ENCODE measurements around the gene MSMP. TPM values are rescaled to one million over a fixed set of nuclear protein-coding genes. Genes with fewer than 3 reads are reported as not detected.

MSMP gene
- total RNA-seq, 6 donors from 2014 or later: 1.1 to 2.8 TPM; not detected in 4

DNA sequence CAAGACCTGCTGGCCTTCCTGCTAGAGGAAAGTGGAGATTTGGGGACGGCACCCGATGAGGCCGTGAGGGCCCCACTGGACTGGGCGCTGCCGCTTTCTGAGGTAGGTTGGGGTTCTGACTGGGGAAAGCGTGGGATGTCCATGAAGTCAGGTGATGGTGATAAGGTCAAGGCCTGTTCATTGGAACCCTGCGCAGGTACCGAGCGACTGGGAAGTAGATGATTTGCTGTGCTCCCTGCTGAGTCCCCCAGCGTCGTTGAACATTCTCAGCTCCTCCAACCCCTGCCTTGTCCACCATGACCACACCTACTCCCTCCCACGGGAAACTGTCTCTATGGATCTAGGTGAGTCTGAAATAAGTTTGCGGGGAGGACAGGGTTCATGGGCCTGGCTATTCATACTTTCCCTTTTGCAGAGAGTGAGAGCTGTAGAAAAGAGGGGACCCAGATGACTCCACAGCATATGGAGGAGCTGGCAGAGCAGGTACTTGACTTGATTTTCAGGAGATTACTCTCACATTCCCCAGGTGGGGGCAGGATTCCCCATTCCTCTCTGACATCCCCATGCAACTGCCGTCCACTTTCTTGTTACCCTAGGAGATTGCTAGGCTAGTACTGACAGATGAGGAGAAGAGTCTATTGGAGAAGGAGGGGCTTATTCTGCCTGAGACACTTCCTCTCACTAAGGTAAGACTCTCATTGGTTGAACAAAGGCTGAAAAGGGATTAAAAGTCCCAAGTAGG, 21.1 kb downstream of the MSMP start:
- Histone ChIP-seq H3K27ac (peak overlapping the region; percentile 94 to 99 (median 97)), H3K4me3 (peak overlapping the region; percentile 54 to 85 (median 64)), H3K9me3 (no peaks in the 10 kb centered on the region), H3K4me1 (peaks cover 41 to 59% (median 48%) of the 10 kb centered on the region in 4 donors), H3K36me3 (peaks cover 26 to 38% (median 32%) of the 10 kb centered on the region in 4 donors), H3K27me3 (no peaks in the 10 kb centered on the region)
- 3% methylated on average over 8 to 10 of the region's 14 CpGs for WGBS, 2 donors
- TF ChIP-seq POLR2A (IDR thresholded peaks at IDR 0.05) (no peak), POLR2AphosphoS5 (IDR thresholded peaks at IDR 0.05) (no peak), EP300 (IDR thresholded peaks at IDR 0.05) (no peak)
- TF ChIP-seq, protein P1, sequence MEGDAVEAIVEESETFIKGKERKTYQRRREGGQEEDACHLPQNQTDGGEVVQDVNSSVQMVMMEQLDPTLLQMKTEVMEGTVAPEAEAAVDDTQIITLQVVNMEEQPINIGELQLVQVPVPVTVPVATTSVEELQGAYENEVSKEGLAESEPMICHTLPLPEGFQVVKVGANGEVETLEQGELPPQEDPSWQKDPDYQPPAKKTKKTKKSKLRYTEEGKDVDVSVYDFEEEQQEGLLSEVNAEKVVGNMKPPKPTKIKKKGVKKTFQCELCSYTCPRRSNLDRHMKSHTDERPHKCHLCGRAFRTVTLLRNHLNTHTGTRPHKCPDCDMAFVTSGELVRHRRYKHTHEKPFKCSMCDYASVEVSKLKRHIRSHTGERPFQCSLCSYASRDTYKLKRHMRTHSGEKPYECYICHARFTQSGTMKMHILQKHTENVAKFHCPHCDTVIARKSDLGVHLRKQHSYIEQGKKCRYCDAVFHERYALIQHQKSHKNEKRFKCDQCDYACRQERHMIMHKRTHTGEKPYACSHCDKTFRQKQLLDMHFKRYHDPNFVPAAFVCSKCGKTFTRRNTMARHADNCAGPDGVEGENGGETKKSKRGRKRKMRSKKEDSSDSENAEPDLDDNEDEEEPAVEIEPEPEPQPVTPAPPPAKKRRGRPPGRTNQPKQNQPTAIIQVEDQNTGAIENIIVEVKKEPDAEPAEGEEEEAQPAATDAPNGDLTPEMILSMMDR (IDR thresholded peaks at IDR 0.05): no peak
- peak in 1 of 2 donors; percentile 29 for DNase-seq
- peak; percentile 0 for ATAC-seq (ENCODE audit: low FRiP score in 2 of 2)

- 0% methylated on average over 11 to 44 of the region's 49 CpGs for WGBS, 2 donors
- Histone ChIP-seq H3K4me1 (peaks cover 47 to 66% (median 55%) of the 10 kb centered on the region in 4 donors), H3K9me3 (no peaks in the 10 kb centered on the region), H3K36me3 (peaks cover 21 to 31% (median 25%) of the 10 kb centered on the region in 4 donors), H3K27ac (peak within 1 kb of the TSS; percentile 94 to 99 (median 97)), H3K27me3 (no peaks in the 10 kb centered on the region), H3K4me3 (peak within 1 kb of the TSS; percentile 62 to 85 (median 64))
- TF ChIP-seq, protein P1 (IDR thresholded peaks at IDR 0.05): peak in 1 of 6 experiments; percentile 7
- peak; percentile 89 to 96 for TF ChIP-seq POLR2AphosphoS5 (IDR thresholded peaks at IDR 0.05)
- TF ChIP-seq POLR2A (IDR thresholded peaks at IDR 0.05): peak in 2 of 4 donors; percentile 90 to 91
- peak in 2 of 4 donors; percentile 52 to 58 for TF ChIP-seq EP300 (IDR thresholded peaks at IDR 0.05)
- DNase-seq (peak; percentile 98 to 99), ATAC-seq (ENCODE audit: low FRiP score in 2 of 2) (peak; percentile 94 to 98)
Observed at GRCh38 chr9:35732185-35732799, 21.8 kb downstream of the MSMP start, which contains the start of the genes CREB3 and TLN1. TSS of gene CREB3 (plus strand) at chr9:35732666. CDS start at chr9:35732773, 107 bp downstream. TSS of gene TLN1 (minus strand) at chr9:35732195. CDS start at chr9:35725694, 6,501 bp downstream.

DNA sequence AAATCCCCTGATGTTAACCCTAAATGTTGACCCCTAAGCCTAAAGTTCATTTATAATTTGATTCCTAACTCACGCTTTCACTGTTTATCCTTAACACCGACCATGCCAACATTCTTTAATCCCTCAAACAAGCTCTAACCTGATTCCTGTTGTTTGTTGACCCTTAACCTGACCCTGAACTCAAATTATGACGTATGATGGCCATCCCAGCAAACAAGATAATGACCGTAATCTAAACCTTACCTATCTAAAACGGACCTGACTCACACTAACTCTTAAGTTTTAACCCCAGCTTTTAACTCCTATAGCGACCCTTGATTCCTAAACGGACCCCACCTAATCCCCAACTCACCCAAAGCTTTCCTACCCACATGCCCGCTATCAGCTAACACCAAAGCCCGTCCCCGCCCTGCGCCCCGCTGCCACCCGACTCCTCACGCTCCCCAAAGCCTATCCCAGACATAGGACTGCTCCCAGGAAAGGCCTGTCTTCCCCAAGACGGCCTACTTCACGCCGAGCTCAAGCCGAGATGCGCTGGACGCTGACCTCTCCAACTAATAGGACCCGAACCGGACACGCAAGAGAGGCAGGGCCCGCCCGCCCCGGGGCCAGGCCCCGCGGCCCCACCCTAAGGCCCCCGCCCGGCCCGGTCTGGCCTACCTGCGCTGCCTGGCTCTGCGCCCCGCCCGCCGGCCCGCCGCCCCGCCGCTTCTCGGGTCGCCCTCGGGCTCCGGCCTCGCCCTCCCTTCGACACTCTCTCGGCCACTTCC, 22.5 kb downstream of the MSMP start:
- DNase-seq (no peak), ATAC-seq (ENCODE audit: low FRiP score in 2 of 2) (no peak)
- H3K27ac ChIP-seq: peak overlapping the region; percentile 94 to 99 (median 97)
- H3K36me3 ChIP-seq: peaks cover 14 to 25% (median 18%) of the 10 kb centered on the region in 4 donors
- H3K4me3 ChIP-seq: peak overlapping the region; percentile 62 to 85 (median 64)
- no peaks in the 10 kb centered on the region for H3K27me3 ChIP-seq
- WGBS, 2 donors: 1% methylated on average over 14 to 19 of the region's 47 CpGs
- H3K4me1 ChIP-seq: peaks cover 54 to 72% (median 61%) of the 10 kb centered on the region in 4 donors
- no peaks in the 10 kb centered on the region for H3K9me3 ChIP-seq
- TF ChIP-seq POLR2AphosphoS5 (IDR thresholded peaks at IDR 0.05) (no peak), POLR2A (IDR thresholded peaks at IDR 0.05) (peak in 2 of 4 donors; percentile 44 to 50), EP300 (IDR thresholded peaks at IDR 0.05) (no peak)
- TF ChIP-seq, protein P1 (IDR thresholded peaks at IDR 0.05): peak in 1 of 6 experiments; percentile 21

GRCh38 chr9:35730486-35730854, 23.6 kb downstream of the MSMP start:
- Histone ChIP-seq H3K4me3 (peak overlapping the region; percentile 0 to 85 (median 64)), H3K36me3 (peaks cover 6 to 23% (median 13%) of the 10 kb centered on the region in 4 donors), H3K27me3 (no peaks in the 10 kb centered on the region), H3K27ac (peak overlapping the region; percentile 94 to 99 (median 97)), H3K9me3 (no peaks in the 10 kb centered on the region), H3K4me1 (peaks cover 60 to 73% (median 62%) of the 10 kb centered on the region in 4 donors)
- ATAC-seq (ENCODE audit: low FRiP score in 2 of 2) (no peak), DNase-seq (no peak)
- WGBS, 2 donors: 67 to 76% methylated on average over 2 of the region's 2 CpGs
- TF ChIP-seq EP300 (IDR thresholded peaks at IDR 0.05) (no peak), POLR2AphosphoS5 (IDR thresholded peaks at IDR 0.05) (no peak)
- TF ChIP-seq, protein P1 (IDR thresholded peaks at IDR 0.05): no peak
